Sigmoid colon (tissue), 3 donors: ENCODE results near the gene LPP.

Experiments used
- CTCF ChIP-seq, 4 experiments: fragments of 450-650 bp in 3 of 4; fragments of 200-600 bp in 1 of 4; IDR thresholded peaks; one replicate each; pipeline ENCODE4 v1.5.1; 2016 to 2019; ENCODE audit warnings: antibody characterized with exemption in 4 of 4, mild to moderate bottlenecking in 3 of 4, moderate library complexity in 2 of 4
- POLR2A ChIP-seq, 2 donors: fragments of 450-650 bp; IDR thresholded peaks; one replicate each; pipeline ENCODE4 v1.6.1; 2016; ENCODE audit warnings: antibody characterized with exemption in 2 of 2, mild to moderate bottlenecking in 2 of 2, moderate library complexity in 2 of 2

- TF ChIP-seq POLR2A (IDR thresholded peaks at IDR 0.05) (no peak), CTCF (IDR thresholded peaks at IDR 0.05) (no peak)
Observed at GRCh38 chr3:188184649-188185048, 30.7 kb downstream of the LPP start.
